Measurements from ENCODE around the gene HAUS8.

DNA sequence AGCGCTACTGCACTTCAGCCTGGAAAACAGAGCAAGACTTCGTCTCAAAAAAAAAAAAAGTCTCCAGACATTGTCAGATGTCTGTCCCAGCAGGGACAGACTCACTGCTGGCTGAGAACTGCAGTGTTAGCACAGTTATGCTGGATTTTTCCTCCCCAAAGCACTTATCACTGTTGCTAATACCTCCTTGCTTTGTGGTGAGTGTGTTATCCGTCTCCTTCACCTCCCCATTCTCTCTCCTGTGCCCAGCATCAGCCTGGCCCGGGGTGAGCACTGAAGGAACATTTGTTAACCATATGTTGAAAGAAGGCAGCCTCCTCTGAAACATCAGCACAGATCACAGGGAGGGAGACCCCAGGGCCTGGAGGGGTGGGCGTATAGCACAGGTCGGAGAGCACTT is 11.6 kb upstream of the HAUS8 start:
- TF ChIP-seq CTCF (conservative IDR thresholded peaks at IDR 0.05; ENCODE audit: low read depth, low read length) (no peak), NFE2L2 (IDR thresholded peaks at IDR 0.05; ENCODE audit: low read depth, low read length) (no peak), RFX5 (IDR thresholded peaks at IDR 0.05; ENCODE audit: low read depth, low read length) (no peak), CEBPB (IDR thresholded peaks at IDR 0.05; ENCODE audit: low read depth, low read length) (no peak), MXI1 (IDR thresholded peaks at IDR 0.05; ENCODE audit: borderline replicate concordance, low read depth, low read length) (no peak), SMC3 (IDR thresholded peaks at IDR 0.05; ENCODE audit: low read depth, low read length) (no peak), RCOR1 (IDR thresholded peaks at IDR 0.05; ENCODE audit: insufficient replicate concordance, low read length) (no peak)
- TF ChIP-seq, protein P1, sequence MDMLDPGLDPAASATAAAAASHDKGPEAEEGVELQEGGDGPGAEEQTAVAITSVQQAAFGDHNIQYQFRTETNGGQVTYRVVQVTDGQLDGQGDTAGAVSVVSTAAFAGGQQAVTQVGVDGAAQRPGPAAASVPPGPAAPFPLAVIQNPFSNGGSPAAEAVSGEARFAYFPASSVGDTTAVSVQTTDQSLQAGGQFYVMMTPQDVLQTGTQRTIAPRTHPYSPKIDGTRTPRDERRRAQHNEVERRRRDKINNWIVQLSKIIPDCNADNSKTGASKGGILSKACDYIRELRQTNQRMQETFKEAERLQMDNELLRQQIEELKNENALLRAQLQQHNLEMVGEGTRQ (IDR thresholded peaks at IDR 0.05; ENCODE audit: low read depth, low read length) = no peak
